NCI-H1436 treated with DMSO at 0.1 percent for 48 hours (cell line): Measurements from ENCODE around the gene TAF1L.
"Not testable (repeated sequence)": the region's sequence is repeated elsewhere in the genome, so short reads cannot be mapped to it uniquely, and the experiment has no call there.

ENCODE experiments used
- DNase-seq: peaks from one replicate; lab custom pipeline; 2025; lab: John Stamatoyannopoulos, UW

TAF1L gene, protein sequence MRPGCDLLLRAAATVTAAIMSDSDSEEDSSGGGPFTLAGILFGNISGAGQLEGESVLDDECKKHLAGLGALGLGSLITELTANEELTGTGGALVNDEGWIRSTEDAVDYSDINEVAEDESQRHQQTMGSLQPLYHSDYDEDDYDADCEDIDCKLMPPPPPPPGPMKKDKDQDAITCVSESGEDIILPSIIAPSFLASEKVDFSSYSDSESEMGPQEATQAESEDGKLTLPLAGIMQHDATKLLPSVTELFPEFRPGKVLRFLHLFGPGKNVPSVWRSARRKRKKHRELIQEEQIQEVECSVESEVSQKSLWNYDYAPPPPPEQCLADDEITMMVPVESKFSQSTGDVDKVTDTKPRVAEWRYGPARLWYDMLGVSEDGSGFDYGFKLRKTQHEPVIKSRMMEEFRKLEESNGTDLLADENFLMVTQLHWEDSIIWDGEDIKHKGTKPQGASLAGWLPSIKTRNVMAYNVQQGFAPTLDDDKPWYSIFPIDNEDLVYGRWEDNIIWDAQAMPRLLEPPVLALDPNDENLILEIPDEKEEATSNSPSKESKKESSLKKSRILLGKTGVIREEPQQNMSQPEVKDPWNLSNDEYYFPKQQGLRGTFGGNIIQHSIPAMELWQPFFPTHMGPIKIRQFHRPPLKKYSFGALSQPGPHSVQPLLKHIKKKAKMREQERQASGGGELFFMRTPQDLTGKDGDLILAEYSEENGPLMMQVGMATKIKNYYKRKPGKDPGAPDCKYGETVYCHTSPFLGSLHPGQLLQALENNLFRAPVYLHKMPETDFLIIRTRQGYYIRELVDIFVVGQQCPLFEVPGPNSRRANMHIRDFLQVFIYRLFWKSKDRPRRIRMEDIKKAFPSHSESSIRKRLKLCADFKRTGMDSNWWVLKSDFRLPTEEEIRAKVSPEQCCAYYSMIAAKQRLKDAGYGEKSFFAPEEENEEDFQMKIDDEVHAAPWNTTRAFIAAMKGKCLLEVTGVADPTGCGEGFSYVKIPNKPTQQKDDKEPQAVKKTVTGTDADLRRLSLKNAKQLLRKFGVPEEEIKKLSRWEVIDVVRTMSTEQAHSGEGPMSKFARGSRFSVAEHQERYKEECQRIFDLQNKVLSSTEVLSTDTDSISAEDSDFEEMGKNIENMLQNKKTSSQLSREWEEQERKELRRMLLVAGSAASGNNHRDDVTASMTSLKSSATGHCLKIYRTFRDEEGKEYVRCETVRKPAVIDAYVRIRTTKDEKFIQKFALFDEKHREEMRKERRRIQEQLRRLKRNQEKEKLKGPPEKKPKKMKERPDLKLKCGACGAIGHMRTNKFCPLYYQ (N-terminal part only)

DNA sequence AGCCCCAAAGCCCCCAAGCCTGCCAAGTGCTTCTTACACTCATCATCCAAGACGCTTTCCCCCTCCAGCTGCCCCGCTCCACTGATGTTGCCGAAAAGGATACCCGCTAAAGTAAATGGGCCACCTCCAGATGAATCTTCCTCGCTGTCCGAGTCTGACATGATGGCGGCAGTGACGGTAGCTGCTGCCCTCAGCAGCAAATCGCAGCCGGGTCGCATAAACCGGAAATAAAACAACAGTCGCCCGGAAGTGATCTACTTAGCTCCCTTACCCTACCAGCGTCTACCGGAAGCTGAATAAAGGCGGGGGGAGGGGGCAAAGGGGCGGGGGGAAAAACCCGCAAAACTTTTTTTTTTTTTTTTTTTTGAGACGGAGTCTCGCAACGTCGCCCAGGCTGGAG, at the start of gene TAF1L:
TSS of gene TAF1L (minus strand) at position 308 of the 400 bp plus-strand sequence. CDS start at position 218, 90 bp downstream.
- DNase-seq, result no peak

DNA sequence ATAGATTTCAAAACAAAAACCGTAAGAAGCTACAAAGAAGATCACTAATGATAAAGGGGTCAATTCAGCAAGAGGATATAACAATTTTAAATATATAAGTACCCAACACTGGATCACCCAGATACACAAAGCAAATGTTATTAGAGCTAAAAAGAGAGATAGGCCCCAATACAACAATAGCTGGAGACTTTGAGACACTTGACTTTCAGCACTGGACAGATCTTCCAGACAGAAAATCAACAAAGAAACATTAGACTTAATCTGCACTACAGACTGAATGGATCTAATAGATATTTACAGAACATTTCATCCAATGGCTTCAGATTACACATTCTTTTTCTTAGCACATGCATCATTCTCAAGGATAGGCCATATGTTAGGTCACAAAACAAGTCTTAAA, 46.3 kb upstream of the TAF1L start:
- no peak for DNase-seq

- DNase-seq, result no peak
Observed at GRCh38 chr9:32677931-32678330, 42.5 kb upstream of the TAF1L start.

GRCh38 chr9:32672469-32672868, 37.0 kb upstream of the TAF1L start:
- DNase-seq, result no peak

DNA sequence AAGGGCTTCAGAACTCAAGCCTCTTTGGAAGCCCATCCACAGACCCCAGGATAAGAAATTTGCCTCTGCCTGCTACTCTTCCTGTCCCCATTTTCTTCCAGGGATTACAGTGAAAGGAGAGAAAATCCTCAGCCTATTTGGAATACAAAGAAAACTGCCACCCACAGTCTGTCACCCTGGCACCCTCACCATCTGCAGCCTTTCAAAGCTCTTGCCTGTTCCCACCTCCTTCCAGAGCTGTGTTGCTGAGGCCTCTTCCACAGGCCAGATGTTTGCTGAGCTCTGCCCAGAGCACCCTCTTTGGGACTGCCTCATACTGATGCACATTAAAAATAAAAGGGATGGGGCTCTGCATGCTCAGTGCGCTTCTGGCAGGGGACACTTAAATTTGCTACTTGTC, 35.9 kb upstream of the TAF1L start:
- DNase-seq, result no peak

GRCh38 chr9:32665101-32665500, 29.6 kb upstream of the TAF1L start:
- DNase-seq, result no peak

DNA sequence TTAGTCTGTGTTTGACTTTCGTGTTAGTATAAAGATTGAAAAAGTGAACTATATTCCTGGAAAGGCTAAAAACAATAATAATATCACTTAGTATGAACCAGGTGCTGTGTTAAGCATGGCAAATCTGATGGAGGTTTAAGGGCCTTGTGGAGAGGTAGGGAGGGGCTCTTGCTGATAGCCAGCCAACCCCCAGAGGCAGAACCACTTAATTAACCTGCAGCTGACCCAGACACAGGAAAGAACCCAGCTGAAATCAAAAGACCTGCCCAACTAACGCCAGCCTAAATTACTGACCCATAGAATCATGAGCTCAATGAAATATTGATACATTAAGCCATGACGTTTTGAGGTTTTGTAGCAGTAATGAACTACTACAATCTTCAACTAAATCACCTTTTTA, 28.3 kb upstream of the TAF1L start:
- no peak for DNase-seq

- DNase-seq, result no peak
Observed at GRCh38 chr9:32647671-32648070, 12.2 kb upstream of the TAF1L start.

DNA sequence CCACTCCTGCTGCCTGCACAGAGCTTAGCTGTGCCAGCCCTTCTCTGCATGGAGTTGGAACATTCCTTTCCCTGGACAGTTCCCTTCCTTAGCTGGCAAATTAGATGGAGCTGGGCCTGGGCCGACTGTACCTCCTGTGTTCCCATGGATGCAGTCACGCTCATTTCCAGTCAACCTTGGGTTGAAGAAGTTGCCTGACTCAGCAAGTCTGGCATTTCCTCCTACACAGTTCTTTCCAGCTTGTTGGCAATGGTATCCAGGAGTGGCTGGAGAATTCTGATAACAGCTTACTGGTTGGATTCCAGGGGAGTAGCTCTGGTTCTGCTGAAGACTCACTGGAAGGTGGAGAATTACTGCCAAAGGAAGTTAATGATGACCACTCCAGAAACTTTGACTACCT, 9.2 kb upstream of the TAF1L start:
- DNase-seq, result no peak

DNA sequence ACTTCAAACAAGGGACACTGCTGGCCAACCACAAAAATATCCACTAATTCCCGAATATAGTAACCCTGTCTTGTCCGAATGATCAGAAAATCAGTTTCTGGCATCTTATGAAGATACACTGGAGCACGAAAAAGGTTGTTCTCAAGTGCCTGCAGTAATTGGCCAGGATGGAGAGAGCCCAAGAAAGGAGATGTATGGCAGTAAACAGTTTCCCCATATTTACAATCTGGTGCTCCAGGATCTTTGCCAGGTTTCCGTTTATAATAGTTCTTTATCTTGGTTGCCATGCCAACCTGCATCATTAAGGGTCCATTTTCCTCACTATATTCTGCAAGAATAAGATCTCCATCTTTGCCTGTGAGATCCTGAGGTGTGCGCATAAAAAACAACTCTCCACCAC, 2.3 kb downstream of the TAF1L start:
- not testable (repeated sequence) for DNase-seq

DNA sequence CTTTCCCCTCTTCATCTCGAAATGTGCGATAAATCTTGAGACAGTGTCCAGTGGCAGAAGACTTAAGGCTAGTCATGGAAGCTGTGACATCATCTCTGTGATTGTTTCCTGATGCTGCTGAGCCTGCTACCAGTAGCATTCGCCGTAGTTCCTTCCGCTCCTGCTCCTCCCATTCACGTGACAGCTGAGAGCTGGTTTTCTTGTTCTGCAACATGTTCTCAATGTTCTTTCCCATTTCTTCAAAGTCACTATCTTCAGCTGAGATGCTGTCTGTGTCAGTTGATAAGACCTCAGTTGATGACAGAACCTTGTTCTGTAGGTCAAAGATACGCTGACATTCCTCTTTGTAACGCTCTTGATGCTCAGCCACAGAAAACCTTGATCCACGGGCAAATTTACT, 3.5 kb downstream of the TAF1L start:
- DNase-seq, result no peak

DNA sequence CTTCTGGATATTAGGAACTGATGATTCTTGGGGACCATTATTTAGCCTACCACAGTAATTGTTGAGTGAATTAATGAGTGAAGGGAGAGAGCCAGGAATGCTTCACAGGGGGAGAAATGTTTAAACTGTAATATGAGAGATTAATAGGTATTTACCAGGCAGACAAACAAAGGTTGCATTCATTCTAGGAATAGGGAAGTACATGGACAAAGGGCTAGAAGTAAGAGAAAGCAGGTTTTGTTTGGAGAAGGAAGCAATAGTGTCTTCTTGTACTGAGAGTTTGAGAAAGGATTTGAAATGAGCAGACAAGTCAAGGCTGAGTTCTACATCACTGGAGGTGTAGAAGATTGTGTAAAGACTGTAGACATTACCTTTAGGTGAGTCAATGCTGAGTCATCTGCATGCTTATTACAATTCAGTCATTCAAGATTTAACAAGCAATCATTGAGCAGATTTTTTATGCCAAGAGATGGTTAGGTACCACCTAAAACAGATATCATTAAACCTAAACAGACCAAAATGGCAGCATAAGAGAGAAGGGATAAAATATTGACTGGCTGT, 8.0 kb downstream of the TAF1L start:
- DNase-seq, result no peak

DNA sequence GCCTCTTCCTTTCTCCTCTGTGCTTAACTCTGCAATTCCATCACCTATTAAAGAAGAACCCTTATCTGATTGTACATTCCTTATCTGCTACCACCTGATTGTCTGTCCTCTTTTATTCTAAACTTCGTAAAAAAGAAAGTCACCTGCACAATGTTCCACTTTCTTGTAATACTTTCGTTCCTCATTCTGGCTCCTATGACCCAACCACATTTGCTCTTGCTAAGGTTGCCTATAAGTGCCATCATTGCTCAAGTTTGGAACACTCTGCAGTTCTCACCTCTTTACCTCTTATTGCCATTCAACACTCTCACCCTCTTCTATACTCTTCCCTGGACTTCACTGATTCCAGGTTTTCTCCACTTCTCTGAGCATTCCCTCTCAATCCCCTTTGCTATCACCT, 10.1 kb downstream of the TAF1L start:
- DNase-seq, result no peak

- no peak for DNase-seq
Observed at GRCh38 chr9:32622948-32623347, 12.5 kb downstream of the TAF1L start.

DNA sequence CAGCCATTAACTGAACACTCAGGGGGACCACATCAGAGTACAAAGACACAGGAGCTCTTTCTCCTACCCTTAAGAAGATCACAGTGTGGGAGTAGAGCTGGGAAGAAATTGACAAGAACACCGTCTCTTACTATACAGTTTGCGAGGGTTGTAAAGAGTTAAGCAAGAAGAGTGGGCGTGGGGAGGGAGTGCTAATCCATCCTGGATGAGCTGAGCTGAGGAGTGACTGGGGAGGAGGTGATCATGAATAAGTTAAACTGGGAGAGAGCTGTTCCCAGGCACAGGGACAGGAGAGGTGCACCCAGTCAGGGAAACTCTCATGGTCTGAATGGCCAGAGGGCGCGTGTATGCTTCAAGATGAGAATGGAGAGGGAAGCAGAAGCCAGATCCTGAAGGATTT, 17.2 kb downstream of the TAF1L start:
- DNase-seq, result no peak

DNA sequence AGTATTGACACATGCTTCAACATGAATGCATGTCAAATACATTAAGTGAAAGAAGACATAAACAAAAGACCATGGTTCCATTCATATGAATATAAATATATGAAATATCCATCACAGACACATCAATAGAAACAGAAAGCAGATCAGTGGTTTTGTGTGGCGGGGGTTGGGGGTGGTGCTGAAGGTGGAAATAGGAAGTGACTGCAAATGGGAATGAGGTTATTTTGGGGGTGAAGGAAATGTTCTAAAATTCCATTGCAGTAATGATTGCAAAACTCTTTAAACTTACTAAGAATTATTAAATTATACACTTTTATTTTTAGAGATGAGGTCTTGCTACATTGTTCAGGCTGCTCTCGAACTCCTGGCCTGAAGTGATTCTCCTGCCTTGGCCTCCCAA, 28.7 kb downstream of the TAF1L start:
- no peak for DNase-seq

- DNase-seq, result no peak
Observed at GRCh38 chr9:32603914-32604852, 31.3 kb downstream of the TAF1L start.

- DNase-seq, result not testable (repeated sequence)
Observed at GRCh38 chr9:32599021-32599420, 36.4 kb downstream of the TAF1L start.

GRCh38 chr9:32596936-32597335, 38.5 kb downstream of the TAF1L start:
- DNase-seq, result no peak

- DNase-seq, result no peak
Observed at GRCh38 chr9:32596096-32596865, 39.2 kb downstream of the TAF1L start.
